ENCODE results near the gene KCNAB1.

KCNAB1 gene

DNA sequence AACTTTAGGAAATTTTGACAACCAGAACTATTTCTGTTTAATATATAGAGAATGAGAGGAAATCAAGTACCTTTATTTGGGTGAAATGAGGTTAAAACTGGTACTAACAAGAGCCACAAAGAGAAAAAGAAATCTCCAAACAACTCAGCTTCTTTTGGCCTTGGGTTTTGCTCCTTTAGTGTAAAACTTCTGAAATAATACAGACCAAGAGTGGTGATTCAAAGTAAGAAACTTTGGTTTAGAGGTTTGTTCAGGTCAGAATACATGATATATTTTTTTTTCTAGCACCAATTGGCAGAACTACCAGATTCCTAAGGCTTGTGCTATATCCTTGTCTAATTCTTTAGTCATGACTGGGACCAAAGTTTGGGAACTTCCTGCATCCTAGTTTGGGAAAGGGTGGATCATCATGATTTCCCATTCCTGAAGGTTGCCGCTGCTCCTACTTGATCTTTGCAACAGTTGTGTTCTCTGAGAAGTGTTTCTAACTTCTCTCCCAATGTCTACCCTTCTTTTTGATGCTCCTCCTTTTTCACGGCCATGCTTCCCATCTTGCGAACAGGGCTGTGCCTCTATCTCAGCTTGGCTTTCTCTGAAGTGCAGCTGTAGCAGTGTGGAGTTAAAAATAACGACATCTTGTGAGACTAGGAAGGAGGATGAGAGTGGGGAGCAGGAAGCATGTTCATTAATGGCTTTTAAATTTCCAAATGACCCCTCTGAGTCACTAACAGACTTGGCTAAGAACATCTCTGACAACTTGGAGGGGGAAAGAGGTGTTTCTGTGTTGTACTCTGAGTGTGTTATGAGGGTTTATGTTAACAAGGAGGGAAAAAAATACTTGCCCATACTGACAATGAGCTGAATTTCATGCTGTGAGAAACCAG is 87.7 kb downstream of the KCNAB1 start:
- H3K27me3 ChIP-seq (ENCODE audit: control insufficient read depth, insufficient read depth, low read length): no peaks in the 10 kb centered on the region
- H3K4me3 ChIP-seq (ENCODE audit: low read depth, low read length): no peak overlapping the region
- TF ChIP-seq, protein P1, sequence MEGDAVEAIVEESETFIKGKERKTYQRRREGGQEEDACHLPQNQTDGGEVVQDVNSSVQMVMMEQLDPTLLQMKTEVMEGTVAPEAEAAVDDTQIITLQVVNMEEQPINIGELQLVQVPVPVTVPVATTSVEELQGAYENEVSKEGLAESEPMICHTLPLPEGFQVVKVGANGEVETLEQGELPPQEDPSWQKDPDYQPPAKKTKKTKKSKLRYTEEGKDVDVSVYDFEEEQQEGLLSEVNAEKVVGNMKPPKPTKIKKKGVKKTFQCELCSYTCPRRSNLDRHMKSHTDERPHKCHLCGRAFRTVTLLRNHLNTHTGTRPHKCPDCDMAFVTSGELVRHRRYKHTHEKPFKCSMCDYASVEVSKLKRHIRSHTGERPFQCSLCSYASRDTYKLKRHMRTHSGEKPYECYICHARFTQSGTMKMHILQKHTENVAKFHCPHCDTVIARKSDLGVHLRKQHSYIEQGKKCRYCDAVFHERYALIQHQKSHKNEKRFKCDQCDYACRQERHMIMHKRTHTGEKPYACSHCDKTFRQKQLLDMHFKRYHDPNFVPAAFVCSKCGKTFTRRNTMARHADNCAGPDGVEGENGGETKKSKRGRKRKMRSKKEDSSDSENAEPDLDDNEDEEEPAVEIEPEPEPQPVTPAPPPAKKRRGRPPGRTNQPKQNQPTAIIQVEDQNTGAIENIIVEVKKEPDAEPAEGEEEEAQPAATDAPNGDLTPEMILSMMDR (IDR thresholded peaks at IDR 0.05): no peak
- H3K27ac ChIP-seq: no peak overlapping the region
- H3K4me1 ChIP-seq: no peaks in the 10 kb centered on the region
- H3K36me3 ChIP-seq (ENCODE audit: control insufficient read depth, insufficient read depth, low read length): no peaks in the 10 kb centered on the region
- no peak overlapping the region for H3K9ac ChIP-seq
- no peak overlapping the region for H2AFZ ChIP-seq
- H3K79me2 ChIP-seq: no peaks in the 10 kb centered on the region
- H3K9me3 ChIP-seq (ENCODE audit: control insufficient read depth, low read length): no peaks in the 10 kb centered on the region
- no peak overlapping the region for H3K4me2 ChIP-seq (ENCODE audit: low read length)

DNA sequence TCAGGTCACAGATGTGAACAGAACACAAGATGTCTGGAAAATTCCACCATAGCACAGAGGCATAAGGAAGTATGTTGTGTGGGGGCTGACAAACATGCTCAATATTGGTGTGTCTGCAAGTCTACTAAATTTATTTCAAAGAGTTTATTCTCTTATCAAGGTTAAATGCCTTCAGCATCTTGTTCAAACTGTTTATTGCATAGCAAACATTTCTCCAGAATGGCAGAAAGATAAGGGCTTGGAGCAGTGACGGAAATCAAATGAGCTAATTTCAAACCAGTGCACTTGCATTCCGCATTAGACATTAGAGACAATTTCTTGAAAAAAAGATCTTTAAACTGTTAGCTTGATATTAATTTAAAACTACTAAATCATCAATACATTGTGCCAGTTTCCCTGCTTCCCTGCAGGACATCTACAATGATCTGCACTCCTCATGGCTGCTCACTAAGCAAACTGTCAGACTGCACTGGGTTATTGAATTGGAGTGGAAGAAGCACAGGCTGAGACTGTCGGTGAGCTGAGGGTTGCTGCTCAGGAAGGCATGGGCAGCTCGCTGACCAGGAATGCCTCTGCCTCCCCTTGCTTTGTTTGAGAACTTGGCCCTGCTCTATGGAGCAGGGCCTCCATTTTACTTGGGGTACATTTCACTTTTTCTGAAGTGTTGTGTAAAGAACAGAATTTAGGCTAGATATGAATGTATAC is 89.4 kb downstream of the KCNAB1 start:
- Histone ChIP-seq H3K36me3 (ENCODE audit: control insufficient read depth, insufficient read depth, low read length) (no peaks in the 10 kb centered on the region), H3K27me3 (ENCODE audit: control insufficient read depth, insufficient read depth, low read length) (no peaks in the 10 kb centered on the region), H3K79me2 (no peaks in the 10 kb centered on the region), H3K4me1 (no peaks in the 10 kb centered on the region), H3K9me3 (ENCODE audit: control insufficient read depth, low read length) (no peaks in the 10 kb centered on the region), H2AFZ (no peak overlapping the region), H3K27ac (no peak overlapping the region), H3K4me3 (ENCODE audit: low read depth, low read length) (no peak overlapping the region), H3K4me2 (ENCODE audit: low read length) (no peak overlapping the region), H3K9ac (no peak overlapping the region)
- TF ChIP-seq, protein P1 (IDR thresholded peaks at IDR 0.05): no peak

DNA sequence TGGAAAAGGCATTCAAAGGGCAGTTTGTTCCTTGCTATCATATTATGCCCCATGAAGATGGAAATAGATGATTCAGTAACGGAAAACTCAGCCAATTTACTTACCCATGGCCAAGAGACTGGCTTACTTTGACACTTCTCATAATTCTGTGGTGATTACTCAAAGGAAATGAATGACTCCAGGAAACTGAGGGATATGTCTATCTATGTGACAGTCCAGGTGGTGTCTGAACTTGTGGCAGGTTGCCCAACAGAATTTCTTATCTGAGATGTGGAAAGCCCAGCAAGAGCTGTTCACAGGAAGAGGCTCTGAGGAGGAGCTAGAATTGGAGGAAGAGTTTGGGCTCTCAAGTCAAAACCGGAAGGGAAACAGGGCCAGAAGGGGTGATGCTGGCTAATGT is 91.2 kb downstream of the KCNAB1 start:
- Histone ChIP-seq H3K9ac (no peak overlapping the region), H3K79me2 (no peaks in the 10 kb centered on the region), H3K36me3 (ENCODE audit: control insufficient read depth, insufficient read depth, low read length) (no peaks in the 10 kb centered on the region), H3K27me3 (ENCODE audit: control insufficient read depth, insufficient read depth, low read length) (no peaks in the 10 kb centered on the region), H3K9me3 (ENCODE audit: control insufficient read depth, low read length) (no peaks in the 10 kb centered on the region), H3K27ac (no peak overlapping the region), H3K4me3 (ENCODE audit: low read depth, low read length) (no peak overlapping the region), H2AFZ (no peak overlapping the region), H3K4me2 (ENCODE audit: low read length) (no peak overlapping the region), H3K4me1 (no peaks in the 10 kb centered on the region)
- TF ChIP-seq, protein P1 (IDR thresholded peaks at IDR 0.05): no peak

DNA sequence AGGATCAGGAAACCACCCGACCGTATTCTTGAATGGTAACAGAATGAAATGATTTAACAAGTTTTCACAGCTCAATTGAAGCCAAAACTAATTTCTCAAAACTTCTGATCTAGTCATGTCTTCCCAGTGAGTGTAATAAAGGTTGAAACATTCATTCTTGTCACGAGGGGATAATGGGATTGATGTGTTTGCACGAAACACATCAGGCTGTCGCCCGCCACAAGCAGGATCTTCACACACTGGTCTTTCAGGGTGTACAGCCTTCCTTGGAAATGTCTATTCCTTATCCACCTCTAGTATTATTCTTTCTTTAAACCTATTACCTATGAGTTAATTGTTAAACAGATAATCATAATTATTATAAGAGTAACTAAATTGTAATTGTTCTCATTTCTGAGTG is 94.3 kb downstream of the KCNAB1 start:
- H3K9me3 ChIP-seq (ENCODE audit: control insufficient read depth, low read length): no peaks in the 10 kb centered on the region
- H2AFZ ChIP-seq: no peak overlapping the region
- H3K27me3 ChIP-seq (ENCODE audit: control insufficient read depth, insufficient read depth, low read length): no peaks in the 10 kb centered on the region
- H3K9ac ChIP-seq: no peak overlapping the region
- no peak overlapping the region for H3K4me2 ChIP-seq (ENCODE audit: low read length)
- H3K36me3 ChIP-seq (ENCODE audit: control insufficient read depth, insufficient read depth, low read length): no peaks in the 10 kb centered on the region
- TF ChIP-seq, protein P1 (IDR thresholded peaks at IDR 0.05): no peak
- no peak overlapping the region for H3K27ac ChIP-seq
- H3K4me3 ChIP-seq (ENCODE audit: low read depth, low read length): no peak overlapping the region
- no peaks in the 10 kb centered on the region for H3K4me1 ChIP-seq
- no peaks in the 10 kb centered on the region for H3K79me2 ChIP-seq
